ENCODE results near the gene EFNA5. TPM values are rescaled to one million over a fixed set of nuclear protein-coding genes. Genes with fewer than 3 reads are reported as not detected.

Gene EFNA5
- total and polyA plus RNA-seq, 2 experiments from 2014 or later: 7.5 to 10.1 TPM

DNA sequence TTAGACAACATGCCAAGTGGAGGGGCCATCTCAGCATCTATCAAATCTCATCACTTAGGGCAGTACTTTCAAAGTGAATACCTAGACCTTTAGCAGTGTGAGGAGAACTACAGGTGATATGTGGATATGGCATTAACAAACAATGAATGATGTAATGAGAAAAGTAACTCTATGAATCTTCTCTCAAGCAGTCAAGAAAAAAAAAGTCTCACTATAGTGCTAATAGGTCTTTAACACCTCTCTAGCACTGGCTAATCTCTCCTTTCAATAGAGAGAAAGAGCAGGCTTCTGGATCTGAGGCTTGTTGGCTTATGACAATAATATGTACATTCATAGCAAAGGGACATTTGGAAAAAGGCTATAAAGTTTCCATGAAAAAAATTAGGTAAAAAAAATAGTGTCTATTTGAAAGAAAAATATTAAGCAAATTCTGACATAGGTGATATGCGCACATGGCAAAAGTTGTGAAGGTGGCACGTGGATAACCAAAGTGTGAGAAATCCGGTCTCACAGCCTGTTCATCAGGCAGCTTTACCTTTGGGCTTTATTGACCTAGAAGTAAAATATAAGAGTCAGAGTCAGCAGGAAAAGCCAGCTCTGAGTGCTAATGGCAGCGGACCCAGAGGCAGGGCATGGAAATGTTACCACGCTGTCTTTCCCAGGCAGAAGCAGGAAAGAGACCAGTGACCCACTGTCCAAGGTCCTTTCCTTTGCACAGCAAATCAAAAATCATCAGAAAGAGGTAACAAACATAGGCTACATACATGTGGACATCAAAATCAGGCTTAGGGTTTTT is 203.4 kb downstream of the EFNA5 start:
- peaks cover 6% of the 10 kb centered on the region for H3K79me2 ChIP-seq (replicated peaks; ENCODE audit: insufficient read depth)
- Mint-ChIP-seq H3K27ac (peak overlapping the region; percentile 67), H3K9me3 (no peaks in the 10 kb centered on the region), H3K4me1 (peaks cover 70% of the 10 kb centered on the region), H3K36me3 (ENCODE audit: low read depth) (no peaks in the 10 kb centered on the region), H3K4me3 (no peak overlapping the region), H3K27me3 (ENCODE audit: insufficient read depth, low read depth, poor library complexity) (peaks cover 5% of the 10 kb centered on the region)
- no peak overlapping the region for H3K4me2 ChIP-seq
- H3K36me3 ChIP-seq (ENCODE audit: insufficient read depth): no peaks in the 10 kb centered on the region
- ATAC-seq (no peak), DNase-seq (ENCODE audit: low spot score) (no peak)
- no peak overlapping the region for H3K27ac ChIP-seq (ENCODE audit: low read depth)
- H3K4me1 ChIP-seq (ENCODE audit: insufficient read depth): peaks cover 70% of the 10 kb centered on the region
- H2AFZ ChIP-seq: no peak overlapping the region
- H3K4me3 ChIP-seq: no peak overlapping the region
- no peaks in the 10 kb centered on the region for H3K9me2 ChIP-seq (ENCODE audit: insufficient read depth)
- TF ChIP-seq REST (IDR thresholded peaks at IDR 0.05; ENCODE audit: unreplicated experiment): peak; percentile 20
- TF ChIP-seq, protein P1, sequence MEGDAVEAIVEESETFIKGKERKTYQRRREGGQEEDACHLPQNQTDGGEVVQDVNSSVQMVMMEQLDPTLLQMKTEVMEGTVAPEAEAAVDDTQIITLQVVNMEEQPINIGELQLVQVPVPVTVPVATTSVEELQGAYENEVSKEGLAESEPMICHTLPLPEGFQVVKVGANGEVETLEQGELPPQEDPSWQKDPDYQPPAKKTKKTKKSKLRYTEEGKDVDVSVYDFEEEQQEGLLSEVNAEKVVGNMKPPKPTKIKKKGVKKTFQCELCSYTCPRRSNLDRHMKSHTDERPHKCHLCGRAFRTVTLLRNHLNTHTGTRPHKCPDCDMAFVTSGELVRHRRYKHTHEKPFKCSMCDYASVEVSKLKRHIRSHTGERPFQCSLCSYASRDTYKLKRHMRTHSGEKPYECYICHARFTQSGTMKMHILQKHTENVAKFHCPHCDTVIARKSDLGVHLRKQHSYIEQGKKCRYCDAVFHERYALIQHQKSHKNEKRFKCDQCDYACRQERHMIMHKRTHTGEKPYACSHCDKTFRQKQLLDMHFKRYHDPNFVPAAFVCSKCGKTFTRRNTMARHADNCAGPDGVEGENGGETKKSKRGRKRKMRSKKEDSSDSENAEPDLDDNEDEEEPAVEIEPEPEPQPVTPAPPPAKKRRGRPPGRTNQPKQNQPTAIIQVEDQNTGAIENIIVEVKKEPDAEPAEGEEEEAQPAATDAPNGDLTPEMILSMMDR (conservative IDR thresholded peaks at IDR 0.05; ENCODE audit: low read depth in 2 of 2): no peak
- no peaks in the 10 kb centered on the region for H3F3A ChIP-seq (replicated peaks; ENCODE audit: low read depth)
- no peaks in the 10 kb centered on the region for H4K20me1 ChIP-seq (replicated peaks; ENCODE audit: insufficient read depth)
- H3K27me3 ChIP-seq (ENCODE audit: insufficient read depth): no peaks in the 10 kb centered on the region

GRCh38 chr5:107466233-107466769 is 204.4 kb downstream of the EFNA5 start:
- Histone ChIP-seq H3K36me3 (ENCODE audit: insufficient read depth) (no peaks in the 10 kb centered on the region), H3K27ac (ENCODE audit: low read depth) (0 out of 2 replicates have a peak overlapping the region, but pooled peaks have one; percentile 53), H3F3A (replicated peaks; ENCODE audit: low read depth) (no peaks in the 10 kb centered on the region), H3K4me3 (no peak overlapping the region), H3K79me2 (replicated peaks; ENCODE audit: insufficient read depth) (peaks cover 6% of the 10 kb centered on the region), H3K9me2 (ENCODE audit: insufficient read depth) (no peaks in the 10 kb centered on the region), H2AFZ (no peak overlapping the region), H4K20me1 (replicated peaks; ENCODE audit: insufficient read depth) (no peaks in the 10 kb centered on the region), H3K27me3 (ENCODE audit: insufficient read depth) (no peaks in the 10 kb centered on the region), H3K4me2 (peak overlapping the region; percentile 23), H3K4me1 (ENCODE audit: insufficient read depth) (peaks cover 64% of the 10 kb centered on the region)
- DNase-seq (ENCODE audit: low spot score): peak; percentile 68
- peak; percentile 13; the same call in 1 of the 3 replicates for ATAC-seq
- Mint-ChIP-seq H3K9me3 (no peaks in the 10 kb centered on the region), H3K27ac (peak overlapping the region; percentile 36; the same call in 1 of the 2 replicates), H3K4me1 (peaks cover 72% of the 10 kb centered on the region), H3K4me3 (no peak overlapping the region), H3K27me3 (ENCODE audit: insufficient read depth, low read depth, poor library complexity) (peaks cover 5% of the 10 kb centered on the region), H3K36me3 (ENCODE audit: low read depth) (no peaks in the 10 kb centered on the region)
- TF ChIP-seq REST (IDR thresholded peaks at IDR 0.05; ENCODE audit: unreplicated experiment) (no peak), EZH2 (IDR thresholded peaks at IDR 0.05; ENCODE audit: low read depth, unreplicated experiment) (no peak)
